ENCODE results near the gene IL1RL2. TPM values are rescaled to one million over a fixed set of nuclear protein-coding genes. Genes with fewer than 3 reads are reported as not detected.

The IL1RL2 gene
- total RNA-seq, 1 experiment from 2014 or later: not detected

GRCh38 chr2:102250278-102250821 lies 63.5 kb downstream of the IL1RL2 start:
- CTCF ChIA-PET: interaction anchor here (0.6 to 4.1 kb wide), 22 partner anchors 10 to 503 kb away, joined by 3 to 59 read pairs (median 6); partner anchors contain the start of genes IL18R1 and IL1RL2

More at GRCh38 chr2:102250278-102250821, 63.5 kb downstream of the IL1RL2 start:
- H3K27ac Mint-ChIP-seq: no peak overlapping the region
- DNase-seq (ENCODE audit: low spot score): no peak
- no peak for ATAC-seq
- peaks cover 3% of the 10 kb centered on the region; the same call in 1 of the 2 replicates for H3K4me1 Mint-ChIP-seq
- no peaks in the 10 kb centered on the region for H3K36me3 Mint-ChIP-seq
- H3K4me3 Mint-ChIP-seq: no peak overlapping the region
- no peaks in the 10 kb centered on the region for H3K9me3 Mint-ChIP-seq
- TF ChIP-seq RORB (CRISPR knock-in tag; IDR thresholded peaks at IDR 0.05) (no peak), MAX (CRISPR knock-in tag; IDR thresholded peaks at IDR 0.05) (no peak), ESRRA (CRISPR knock-in tag; IDR thresholded peaks at IDR 0.05; ENCODE audit: borderline replicate concordance) (no peak), ATF3 (CRISPR knock-in tag; conservative IDR thresholded peaks at IDR 0.05) (no peak), ZBTB43 (CRISPR knock-in tag; IDR thresholded peaks at IDR 0.05) (no peak), SMAD4 (CRISPR knock-in tag; IDR thresholded peaks at IDR 0.05) (no peak), EMX1 (CRISPR knock-in tag; IDR thresholded peaks at IDR 0.05) (no peak), FOXP4 (CRISPR knock-in tag; IDR thresholded peaks at IDR 0.05) (no peak), JAZF1 (CRISPR knock-in tag; IDR thresholded peaks at IDR 0.05) (no peak), TEAD4 (CRISPR knock-in tag; IDR thresholded peaks at IDR 0.05) (no peak), E2F4 (CRISPR knock-in tag; IDR thresholded peaks at IDR 0.05; ENCODE audit: borderline replicate concordance, low read depth) (no peak), ZNF512 (CRISPR knock-in tag; IDR thresholded peaks at IDR 0.05; ENCODE audit: borderline replicate concordance) (no peak), ZNF232 (CRISPR knock-in tag; IDR thresholded peaks at IDR 0.05) (no peak), TEAD1 (CRISPR knock-in tag; IDR thresholded peaks at IDR 0.05) (no peak), HMGA2 (CRISPR knock-in tag; IDR thresholded peaks at IDR 0.05) (no peak)
- POLR2A ChIA-PET: no interaction called here
- peaks cover 34% of the 10 kb centered on the region for H3K27me3 Mint-ChIP-seq (ENCODE audit: low read depth)
